Stromal cell of bone marrow (primary cell): ENCODE data around the gene TRRAP.

Source experiments
- DNase-seq: peaks from one replicate; pipeline ENCODE4 v3.0.0-alpha.2; 2012; ENCODE audit warnings: low read depth

TRRAP gene

DNA sequence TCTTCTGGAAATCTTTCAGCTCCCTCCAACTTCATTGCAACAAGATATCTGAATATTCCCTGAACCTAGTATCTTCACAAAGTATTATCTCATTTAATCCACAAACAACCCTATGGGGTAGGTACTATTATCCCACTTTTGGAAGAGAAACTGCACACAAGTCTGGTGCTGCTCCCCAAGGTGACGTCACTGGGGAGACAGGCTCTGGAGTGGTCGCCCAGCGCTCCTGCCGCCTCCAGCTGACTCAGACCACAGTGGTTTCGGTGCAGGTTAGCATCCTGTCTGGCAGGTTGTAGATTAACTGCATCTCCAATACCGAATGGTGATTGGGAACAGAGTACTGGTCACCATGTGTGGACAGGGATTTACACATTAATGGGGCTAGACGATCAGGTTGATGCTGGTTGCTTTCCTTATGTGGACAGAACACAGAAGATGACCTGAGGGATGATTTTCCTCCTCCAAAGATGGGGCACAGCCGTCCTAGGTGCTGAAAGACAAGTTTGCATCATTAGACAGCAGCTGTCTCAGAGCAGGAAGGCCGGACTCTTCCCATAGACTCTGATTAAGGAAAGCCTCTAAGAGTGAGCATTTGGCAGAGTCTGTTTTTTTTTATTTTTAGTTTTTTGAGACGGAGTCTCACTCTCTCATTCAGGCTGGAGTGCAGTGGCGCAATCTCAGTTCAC, 128.6 kb downstream of the TRRAP start:
- DNase-seq = no peak

DNA sequence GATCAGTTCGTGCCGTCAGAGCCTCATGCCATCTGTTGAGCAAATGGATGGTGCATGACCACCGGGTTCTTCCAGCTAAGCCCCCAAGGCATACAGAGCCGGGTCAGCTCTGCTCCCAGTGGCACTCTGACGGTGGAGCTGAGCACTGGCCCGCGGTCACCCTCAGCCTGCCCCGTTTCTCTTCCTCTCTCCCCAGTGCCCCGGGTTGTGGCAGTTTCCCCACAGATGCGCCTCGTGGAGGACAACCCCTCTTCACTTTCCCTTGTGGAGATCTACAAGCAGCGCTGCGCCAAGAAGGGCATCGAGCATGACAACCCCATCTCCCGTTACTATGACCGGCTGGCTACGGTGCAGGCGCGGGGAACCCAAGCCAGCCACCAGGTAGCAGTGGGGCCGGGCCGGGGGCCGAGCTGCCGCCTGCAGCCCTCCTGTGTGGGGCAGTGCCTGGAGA, 129.9 kb downstream of the TRRAP start:
- DNase-seq = no peak

DNA sequence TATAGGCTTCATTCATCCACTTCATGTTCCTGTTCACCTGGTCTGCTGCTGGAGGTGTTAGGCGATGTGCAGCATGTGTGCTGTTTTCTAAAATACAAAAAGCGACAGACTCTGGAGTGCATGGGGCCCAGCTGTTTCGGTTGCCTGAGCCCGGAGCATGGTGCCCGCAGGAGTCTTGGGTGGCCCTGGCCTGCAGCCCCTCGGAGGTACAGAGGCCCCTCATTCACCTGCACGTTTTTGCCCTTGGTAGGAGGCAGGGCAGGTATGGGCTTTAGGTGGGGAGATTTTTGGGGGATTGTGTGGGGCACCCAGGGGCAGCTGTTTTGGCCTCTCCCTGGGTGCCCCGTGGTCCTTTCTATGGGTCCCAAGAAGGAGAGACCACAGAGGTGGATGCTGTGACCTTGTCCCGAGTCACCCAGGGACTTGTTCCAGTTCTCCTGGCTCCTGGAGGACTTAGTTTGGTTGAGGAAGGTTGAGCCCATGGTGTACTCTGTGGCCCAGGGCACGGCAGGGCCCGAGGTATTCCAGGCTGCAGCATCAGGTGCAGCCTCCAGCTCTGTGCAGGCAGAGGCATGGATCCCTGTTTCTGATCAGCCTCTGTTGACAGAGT, 130.7 kb downstream of the TRRAP start:
- no peak for DNase-seq

DNA sequence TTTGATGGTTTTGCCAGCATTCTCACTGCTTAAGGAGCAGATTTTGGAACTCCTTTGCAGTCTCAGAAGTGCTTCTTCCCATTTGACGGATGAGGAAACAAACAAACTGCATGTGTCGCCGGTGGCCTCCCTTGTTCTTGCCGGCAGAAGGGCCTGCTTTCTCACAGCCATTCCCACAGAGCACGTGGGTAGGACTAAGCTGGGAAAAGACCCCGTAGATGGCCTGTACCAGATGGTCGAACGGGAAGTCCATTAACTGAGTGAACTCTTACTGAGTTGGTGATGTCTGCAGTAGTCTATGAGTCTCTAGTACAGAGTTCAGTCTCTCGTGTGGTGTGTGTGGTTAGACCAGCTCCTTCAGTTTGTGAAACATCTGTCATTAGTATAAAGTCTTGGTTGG, 131.9 kb downstream of the TRRAP start:
- DNase-seq = no peak

DNA sequence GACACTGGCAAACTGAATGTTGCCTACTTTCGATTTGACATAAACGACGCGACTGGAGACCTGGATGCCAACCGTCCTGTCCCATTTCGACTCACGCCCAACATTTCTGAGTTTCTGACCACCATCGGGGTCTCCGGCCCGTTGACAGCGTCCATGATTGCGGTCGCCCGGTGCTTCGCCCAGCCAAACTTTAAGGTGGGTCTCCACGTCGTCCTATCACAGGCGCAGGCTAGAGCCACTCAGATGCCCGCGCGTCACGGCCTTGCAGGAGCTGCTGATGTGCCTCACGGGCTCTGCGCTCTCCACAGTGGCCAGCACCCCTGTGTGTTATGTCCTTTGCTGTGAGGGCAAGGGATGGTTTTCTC, 133.0 kb downstream of the TRRAP start:
- DNase-seq = no peak

DNA sequence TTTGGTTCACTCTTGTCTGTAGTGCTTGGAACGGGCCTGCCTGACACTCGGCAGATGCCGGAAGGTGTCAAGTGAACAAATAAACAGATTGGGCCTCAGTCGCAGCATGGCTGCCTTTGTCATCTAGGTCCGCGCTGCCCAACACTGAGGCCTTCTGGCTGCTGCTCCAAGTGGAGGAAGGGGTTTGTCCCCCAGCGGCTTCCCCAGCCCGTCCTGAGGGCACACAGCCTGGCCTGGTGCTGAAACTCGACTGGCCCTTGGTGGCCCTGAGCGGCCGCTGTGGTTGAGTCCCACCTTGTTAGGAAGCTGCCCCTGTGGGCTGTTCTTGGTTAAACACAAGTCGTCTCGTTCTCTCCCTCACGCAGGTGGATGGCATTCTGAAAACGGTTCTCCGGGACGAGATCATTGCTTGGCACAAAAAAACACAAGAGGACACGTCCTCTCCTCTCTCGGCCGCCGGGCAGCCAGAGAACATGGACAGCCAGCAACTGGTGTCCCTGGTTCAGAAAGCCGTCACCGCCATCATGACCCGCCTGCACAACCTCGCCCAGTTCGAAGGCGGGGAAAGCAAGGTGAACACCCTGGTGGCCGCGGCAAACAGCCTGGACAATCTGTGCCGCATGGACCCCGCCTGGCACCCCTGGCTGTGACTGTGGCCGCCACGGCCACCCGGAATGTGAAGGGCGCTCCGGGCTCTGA, 133.5 kb downstream of the TRRAP start:
- no peak for DNase-seq

- DNase-seq = no peak
These were observed 134.4 kb downstream of the TRRAP start for GRCh38 chr7:99012722-99013121.

DNA sequence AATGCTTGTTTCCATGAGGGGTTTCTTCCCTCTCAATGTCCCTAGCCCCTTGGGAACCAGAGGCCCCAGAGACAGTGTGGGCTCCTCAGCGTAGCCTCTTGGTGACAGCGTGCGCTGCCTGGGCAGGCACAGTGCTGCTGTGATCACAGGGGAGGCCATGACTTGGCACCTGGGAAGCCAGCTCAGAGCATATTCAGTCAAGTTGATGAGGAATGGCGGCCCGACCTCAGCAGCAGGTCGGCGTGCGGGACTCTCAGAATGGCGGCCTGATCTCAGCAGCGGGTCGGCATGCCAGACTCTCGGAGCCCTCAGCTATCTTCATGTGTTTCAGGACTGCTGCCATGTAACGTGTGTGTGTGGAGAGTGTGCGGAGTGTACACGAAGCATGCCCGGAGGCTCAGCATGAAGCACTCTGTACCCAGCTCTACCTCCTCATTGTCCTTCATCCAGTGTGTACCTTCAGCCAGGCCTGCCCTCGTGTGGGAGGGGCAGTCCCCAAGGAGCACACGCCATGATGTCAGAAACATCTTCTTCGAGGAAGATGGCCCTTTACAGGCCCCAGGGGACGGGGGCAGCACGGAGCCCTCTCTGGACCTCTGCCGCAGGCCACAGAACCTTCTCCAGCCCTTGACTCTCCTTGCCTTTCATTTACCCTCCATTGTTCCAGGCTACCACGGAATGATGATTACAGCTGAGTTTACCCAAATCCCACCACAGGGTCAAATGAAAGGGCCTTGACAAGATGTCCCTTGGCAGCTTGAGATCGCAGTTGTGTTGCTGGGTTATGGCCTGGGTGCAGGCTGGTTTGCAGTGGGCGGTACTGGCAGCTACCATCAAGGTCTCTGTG, 135.2 kb downstream of the TRRAP start:
- DNase-seq = no peak

GRCh38 chr7:99014113-99014985, 136.0 kb downstream of the TRRAP start:
- DNase-seq = no peak

GRCh38 chr7:99016196-99016595, 137.9 kb downstream of the TRRAP start:
- DNase-seq = no peak

DNA sequence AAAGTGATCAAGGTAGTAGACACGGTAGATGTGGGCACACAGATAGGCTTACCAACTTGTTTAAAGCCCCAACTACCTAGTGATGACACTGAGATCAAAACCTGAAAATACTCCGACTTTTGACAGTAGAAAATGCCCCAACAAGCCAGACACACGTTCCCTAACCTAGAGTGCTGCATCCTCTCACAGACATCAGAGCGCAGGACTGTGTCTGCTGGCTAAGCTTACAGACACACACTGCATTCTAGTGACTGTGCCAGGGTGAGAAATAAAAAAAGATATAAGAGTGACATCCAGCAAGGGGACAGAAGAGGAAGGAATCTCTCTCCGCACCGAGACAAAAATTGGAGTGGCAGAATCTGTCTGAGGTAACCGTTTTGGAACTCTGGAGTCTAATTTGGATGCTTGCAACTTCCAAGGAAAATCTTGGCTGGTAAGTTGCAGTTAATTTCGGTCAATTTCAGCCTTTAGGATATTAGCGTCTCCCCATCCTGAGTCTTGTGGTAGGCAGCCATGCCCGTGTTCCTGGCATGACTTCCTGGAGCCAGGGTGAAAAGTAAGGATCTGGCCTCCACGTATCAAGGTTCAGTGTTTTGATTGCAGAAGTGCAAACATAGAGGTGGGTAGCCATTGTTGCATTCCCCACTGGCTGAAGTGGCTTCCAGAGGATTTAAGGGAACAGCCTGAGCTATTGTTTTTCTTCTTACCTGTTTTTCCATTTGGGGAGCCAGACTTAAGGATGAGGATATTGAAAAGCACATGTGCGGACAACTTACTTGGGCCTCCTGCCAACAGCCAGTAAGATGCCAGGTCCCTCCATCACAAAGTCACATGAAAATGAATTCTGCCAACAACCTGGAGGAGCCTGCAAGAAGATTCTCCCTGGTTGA, 141.4 kb downstream of the TRRAP start:
- DNase-seq = no peak

GRCh38 chr7:99020413-99020715, 142.0 kb downstream of the TRRAP start:
- no peak for DNase-seq

DNA sequence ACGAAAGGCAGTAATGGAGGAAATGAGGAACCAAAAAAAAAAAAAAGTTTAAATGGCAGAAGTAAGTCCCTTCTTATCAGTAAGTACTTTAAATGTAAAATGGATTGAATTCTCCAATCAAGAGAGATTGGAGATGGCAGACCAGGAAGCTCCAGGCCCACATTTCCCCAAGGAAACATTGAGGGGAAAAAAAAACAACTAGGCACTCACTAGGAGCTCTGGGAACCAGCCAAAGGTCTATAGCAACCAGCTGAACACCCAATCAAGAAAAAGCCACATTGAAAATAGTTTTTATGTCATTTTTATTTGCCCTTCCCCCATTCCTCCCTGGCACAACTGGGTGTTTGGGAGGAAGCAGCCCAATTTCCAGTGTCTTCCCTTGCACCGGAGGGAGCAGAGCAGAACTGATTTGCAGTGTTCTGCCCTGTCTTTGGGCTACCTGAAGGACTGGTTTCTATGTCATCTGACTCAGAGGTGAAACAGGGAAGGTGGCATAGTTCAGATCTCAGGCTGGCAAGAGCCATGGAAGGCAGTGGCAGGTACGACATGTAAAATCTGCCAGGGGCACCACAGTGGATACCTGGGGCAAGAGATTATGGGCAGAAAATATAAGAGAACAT, 143.7 kb downstream of the TRRAP start:
- peak; percentile 64 for DNase-seq

- peak; percentile 51 for DNase-seq
These were observed 145.7 kb downstream of the TRRAP start for GRCh38 chr7:99024066-99024465.

DNA sequence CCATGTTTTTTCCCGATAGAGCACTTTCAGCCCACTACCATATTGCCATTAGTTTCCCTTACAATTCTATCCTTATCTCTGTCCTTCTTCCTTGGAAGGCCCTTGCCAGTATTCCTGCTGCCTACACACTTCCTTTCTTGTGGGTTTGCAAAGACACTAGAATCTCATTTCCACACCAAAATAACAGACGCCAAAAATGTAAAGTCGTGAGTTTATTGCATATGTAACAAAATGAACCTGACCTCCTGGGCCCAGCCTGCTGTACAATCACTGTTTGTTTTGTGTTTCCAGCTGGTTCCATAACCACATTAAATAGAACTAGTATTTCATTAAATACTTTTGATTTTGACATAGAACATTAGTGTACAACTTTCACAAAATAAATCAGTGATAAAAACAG, 148.9 kb downstream of the TRRAP start:
- DNase-seq = no peak

DNA sequence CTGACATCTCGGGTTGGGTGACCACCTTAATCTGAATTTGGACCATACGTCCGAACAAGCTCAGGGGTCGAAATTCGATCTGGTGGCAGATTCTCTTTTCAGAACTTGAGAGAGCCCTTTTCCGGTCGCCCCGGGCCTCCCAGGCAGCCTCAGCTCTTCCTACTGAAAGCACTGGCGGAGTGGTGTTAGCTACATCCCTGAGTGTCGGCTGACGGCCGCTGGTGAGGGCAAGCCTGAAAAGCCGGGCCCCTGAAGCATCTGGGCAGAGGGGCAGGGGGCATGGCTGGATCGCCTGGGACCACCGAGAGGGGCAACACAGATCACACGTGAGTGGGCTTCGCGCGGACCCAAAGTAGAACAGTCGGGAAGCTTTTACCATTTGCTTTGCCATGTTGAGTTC, 149.5 kb downstream of the TRRAP start:
- no peak for DNase-seq

DNA sequence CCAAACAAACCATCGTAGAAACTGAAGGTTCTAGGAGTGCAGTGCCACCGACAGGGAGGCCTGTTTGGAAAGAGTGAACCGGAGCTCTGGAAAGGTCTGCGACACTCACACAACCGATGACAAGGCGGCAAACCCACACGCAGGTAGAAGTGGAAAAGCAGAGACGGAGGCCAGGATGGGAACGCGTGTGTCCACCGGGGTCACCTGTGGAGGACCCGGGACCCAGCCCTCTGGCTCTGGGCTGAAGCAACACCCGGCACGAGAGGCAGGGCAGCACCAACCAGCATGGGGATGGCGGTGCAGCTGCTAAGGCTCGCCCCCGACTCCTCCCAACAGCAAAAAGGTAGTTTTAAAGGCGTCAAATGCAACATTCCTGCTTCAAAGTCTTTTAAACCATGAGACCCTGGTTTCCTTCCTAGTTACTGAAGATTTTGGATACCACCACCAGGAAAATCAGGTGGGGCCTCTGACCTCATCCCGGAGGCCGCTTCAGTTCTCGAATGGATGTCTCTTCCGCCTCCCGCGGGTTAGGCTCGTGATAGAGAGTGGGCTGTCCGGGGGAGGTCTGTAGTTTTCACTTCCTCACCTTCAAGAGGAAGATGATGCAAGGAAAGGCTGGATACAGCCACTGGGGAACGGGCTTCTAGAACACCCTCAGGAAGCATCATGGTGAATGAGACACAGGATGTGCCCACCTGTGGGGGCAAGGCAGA, 150.1 kb downstream of the TRRAP start:
- DNase-seq = no peak

- no peak for DNase-seq
These were observed 151.4 kb downstream of the TRRAP start for GRCh38 chr7:99029466-99030435.
